H1 (cell line): ENCODE data around the gene RDH5. TPM values are rescaled to one million over a fixed set of nuclear protein-coding genes. Genes with fewer than 3 reads are reported as not detected.

Experiments
- CTCF ChIA-PET: fragments of 300-600 bp; sonication (Branson Sonifier 250); formaldehyde crosslinking; loops from one replicate; lab custom pipeline; 2021; ENCODE audit not compliant: partially characterized antibody; lab: Charles Lee
- POLR2A ChIA-PET: fragments of 300-600 bp; sonication (Branson Sonifier 250); formaldehyde crosslinking; loops from one replicate; lab custom pipeline; 2021; ENCODE audit warnings: inconsistent platforms; ENCODE audit not compliant: partially characterized antibody; lab: Charles Lee
- DNase-seq, 2 experiments: peaks; one replicate each; pipeline versions ENCODE4 v3.0.0 to v3.0.0-alpha.2; 2010 to 2022; ENCODE audit warnings: low spot score in 2 of 2, low read depth in 1 of 2, mixed read lengths in 1 of 2
- FAIRE-seq: peaks from 2 replicates; lab custom pipeline; 2011; peaks lifted over from hg19 to GRCh38; lab: Jason Lieb, UNC
- H2AFZ ChIP-seq: 2 replicates; pipeline ENCODE4 v1.8.1; 2012; ENCODE audit warnings: low read length, inconsistent platforms
- H2AK5ac ChIP-seq: 2 replicates; pipeline ENCODE4 v1.6.1; 2013; ENCODE audit warnings: low read depth, low read length
- H2BK120ac ChIP-seq: replicated peaks from 2 replicates; pipeline ENCODE3; 2013; ENCODE audit warnings: low read depth, low read length, inconsistent platforms
- H2BK12ac ChIP-seq: 2 replicates; pipeline ENCODE4 v1.6.1; 2013; ENCODE audit warnings: low read depth, low read length
- H2BK15ac ChIP-seq: 2 replicates; pipeline ENCODE4 v1.6.1; 2013; ENCODE audit warnings: low read length
- H2BK20ac ChIP-seq: 2 replicates; pipeline ENCODE4 v1.6.1; 2013; ENCODE audit warnings: low read length
- H2BK5ac ChIP-seq: 2 replicates; pipeline ENCODE4 v1.6.1; 2013; ENCODE audit warnings: low read depth, low read length
- H3K14ac ChIP-seq: 2 replicates; pipeline ENCODE4 v1.6.1; 2013; ENCODE audit warnings: inconsistent platforms; ENCODE audit not compliant: insufficient read length
- H3K18ac ChIP-seq: 2 replicates; pipeline ENCODE4 v1.6.1; 2013; ENCODE audit warnings: low read length; ENCODE audit errors: extremely low read depth
- H3K23ac ChIP-seq: 2 replicates; pipeline ENCODE4 v1.6.1; 2013; ENCODE audit warnings: inconsistent platforms; ENCODE audit not compliant: insufficient read length
- H3K23me2 ChIP-seq: 2 replicates; pipeline ENCODE4 v1.6.1; 2013; ENCODE audit warnings: low read depth, low read length
- H3K27ac ChIP-seq: 2 replicates; pipeline ENCODE4 v1.6.1; 2011; ENCODE audit warnings: low read depth, low read length, inconsistent platforms
- H3K27me3 ChIP-seq, 4 experiments: replicated peaks in 1 of 4; 1 replicate in 1 of 4; 2 replicates in 3 of 4; pipeline versions ENCODE4 v1.6.1 to v1.8.1; 2011 to 2013; ENCODE audit warnings: low read length in 3 of 4, mild to moderate bottlenecking in 3 of 4, inconsistent platforms in 2 of 4, mixed read lengths in 2 of 4, moderate library complexity in 1 of 4; ENCODE audit not compliant: control insufficient read depth in 3 of 4, insufficient read depth in 3 of 4; ENCODE audit errors: extremely low read depth in 1 of 4
- H3K36me3 ChIP-seq, 4 experiments: 2 replicates each; pipeline versions ENCODE4 v1.6.1 to v1.8.1; 2011 to 2013; ENCODE audit warnings: mild to moderate bottlenecking in 4 of 4, low read length in 3 of 4, moderate library complexity in 2 of 4, control low read depth in 1 of 4, inconsistent platforms in 1 of 4; ENCODE audit not compliant: insufficient read depth in 4 of 4, control insufficient read depth in 2 of 4
- H3K4ac ChIP-seq: replicated peaks from 2 replicates; pipeline ENCODE3; 2013; ENCODE audit warnings: low read length, low read depth, mixed read lengths, inconsistent platforms; ENCODE audit not compliant: insufficient read length
- H3K4me1 ChIP-seq, 4 experiments: replicated peaks in 1 of 4; 1 replicate in 1 of 4; 2 replicates in 3 of 4; pipeline versions ENCODE4 v1.6.1 to v1.8.1; 2011 to 2013; ENCODE audit warnings: low read length in 3 of 4, inconsistent platforms in 2 of 4, mixed read lengths in 1 of 4; ENCODE audit not compliant: insufficient read depth in 4 of 4, control insufficient read depth in 3 of 4
- H3K4me2 ChIP-seq, 2 experiments: 2 replicates each; pipeline versions ENCODE4 v1.6.1 to v1.8.1; 2011 to 2013; ENCODE audit warnings: low read depth in 2 of 2, low read length in 2 of 2, control low read depth in 1 of 2, inconsistent platforms in 1 of 2, mild to moderate bottlenecking in 1 of 2; ENCODE audit not compliant: insufficient read depth in 1 of 2
- H3K4me3 ChIP-seq, 4 experiments: fragments of 200-600, 300-600 bp in 1 of 4; sonication (generic), shearing (Covaris generic), sonication (Bioruptor Twin) in 1 of 4; 2 replicates each; pipeline versions ENCODE4 v1.5.1 to v1.8.1; 2011 to 2016; ENCODE audit warnings: low read length in 4 of 4, low read depth in 3 of 4, control low read depth in 2 of 4, inconsistent platforms in 2 of 4, mild to moderate bottlenecking in 2 of 4, mixed read lengths in 1 of 4, moderate library complexity in 1 of 4; ENCODE audit not compliant: insufficient read depth in 2 of 4; ENCODE audit errors: extremely low read depth in 1 of 4
- H3K56ac ChIP-seq: replicated peaks from 2 replicates; pipeline ENCODE3; 2013; ENCODE audit warnings: low read depth, mild to moderate bottlenecking, mixed read lengths, low read length, inconsistent platforms; ENCODE audit not compliant: insufficient read length
- H3K79me1 ChIP-seq: 2 replicates; pipeline ENCODE4 v1.6.1; 2013; ENCODE audit warnings: low read depth, low read length, control low read depth
- H3K79me2 ChIP-seq, 2 experiments: 2 replicates each; pipeline versions ENCODE4 v1.6.1 to v1.8.1; 2012 to 2013; ENCODE audit warnings: low read length in 2 of 2, mild to moderate bottlenecking in 2 of 2, inconsistent platforms in 1 of 2; ENCODE audit not compliant: insufficient read depth in 2 of 2, control insufficient read depth in 1 of 2
- H3K9ac ChIP-seq, 4 experiments: replicated peaks in 1 of 4; 1 replicate in 1 of 4; 2 replicates in 3 of 4; pipeline versions ENCODE4 v1.6.1 to v1.8.1; 2011 to 2013; ENCODE audit warnings: low read depth in 3 of 4, low read length in 3 of 4, control low read depth in 2 of 4, mild to moderate bottlenecking in 2 of 4, moderate library complexity in 2 of 4, inconsistent platforms in 1 of 4; ENCODE audit errors: extremely low read depth in 1 of 4
- H3K9me3 ChIP-seq, 2 experiments: 2 replicates each; pipeline versions ENCODE4 v1.6.1 to v1.8.1; 2012 to 2013; ENCODE audit warnings: mild to moderate bottlenecking in 2 of 2, moderate library complexity in 2 of 2, control low read depth in 1 of 2, inconsistent platforms in 1 of 2, low read depth in 1 of 2, low read length in 1 of 2, mixed read lengths in 1 of 2; ENCODE audit not compliant: insufficient read depth in 2 of 2
- H4K20me1 ChIP-seq, 2 experiments: replicated peaks in 1 of 2; 2 replicates each; pipeline versions ENCODE3 to v1.8.1; 2011 to 2013; ENCODE audit warnings: inconsistent platforms in 2 of 2, low read length in 2 of 2, mild to moderate bottlenecking in 1 of 2; ENCODE audit not compliant: insufficient read depth in 2 of 2, control insufficient read depth in 1 of 2
- H4K5ac ChIP-seq: 2 replicates; pipeline ENCODE4 v1.6.1; 2013; ENCODE audit warnings: low read length, low read depth, mixed read lengths, inconsistent platforms; ENCODE audit not compliant: insufficient read length
- H4K8ac ChIP-seq: 2 replicates; pipeline ENCODE4 v1.8.0; 2013; ENCODE audit warnings: mild to moderate bottlenecking, moderate library complexity, low read length, inconsistent platforms; ENCODE audit not compliant: insufficient read depth; ENCODE audit errors: extremely low read depth
- H4K91ac ChIP-seq: replicated peaks from 2 replicates; pipeline ENCODE3; 2013; ENCODE audit warnings: low read length, mixed read lengths, inconsistent platforms; ENCODE audit not compliant: insufficient read length
- BRCA1 ChIP-seq: IDR thresholded peaks from 2 replicates; pipeline ENCODE4 v1.6.1; 2012; ENCODE audit warnings: low read depth, low read length, improper control_type of control experiment
- CEBPB ChIP-seq: IDR thresholded peaks from 2 replicates; pipeline ENCODE4 v1.6.1; 2012; ENCODE audit warnings: low read depth, low read length
- E2F6 ChIP-seq: IDR thresholded peaks from 2 replicates; pipeline ENCODE4 v1.6.1; 2012; ENCODE audit warnings: inconsistent platforms
- EP300 ChIP-seq, 2 experiments: IDR thresholded peaks; 1 replicate in 1 of 2; 2 replicates in 1 of 2; pipeline ENCODE4 v1.6.1; 2011 to 2012; ENCODE audit warnings: low read depth in 2 of 2, low read length in 2 of 2, mild to moderate bottlenecking in 2 of 2, borderline replicate concordance in 1 of 2, inconsistent platforms in 1 of 2, moderate library complexity in 1 of 2
- HDAC6 ChIP-seq: IDR thresholded peaks from one replicate; pipeline ENCODE4 v1.7.1; 2012; ENCODE audit warnings: low read depth, mild to moderate bottlenecking, inconsistent platforms, low read length, moderate library complexity
- TAF7 ChIP-seq: optimal IDR thresholded peaks from 2 replicates; pipeline ENCODE3; 2011; ENCODE audit warnings: low read depth, mild to moderate bottlenecking, inconsistent platforms, low read length, moderate library complexity, borderline replicate concordance
- TEAD4 ChIP-seq: IDR thresholded peaks from 2 replicates; pipeline ENCODE4 v1.6.1; 2012; ENCODE audit warnings: low read depth, low read length, inconsistent platforms, mixed read lengths
- USF2 ChIP-seq: IDR thresholded peaks from 2 replicates; pipeline ENCODE4 v1.6.1; 2011; ENCODE audit warnings: low read length, improper control_type of control experiment
- WGBS, 2 experiments: shearing (Covaris generic) in 1 of 2; methylation state at CpG; one replicate each; pipeline versions ENCODE4 v1.1.6 to v1.1.7; 2013 to 2015; ENCODE audit warnings: low lambda C conversion rate in 2 of 2, mixed read lengths in 2 of 2, inconsistent platforms in 1 of 2, low coverage in 1 of 2, missing lambda C conversion rate in 1 of 2; ENCODE audit not compliant: insufficient replicate concordance in 2 of 2, insufficient coverage in 1 of 2, insufficient read length in 1 of 2; ENCODE audit errors: extremely low coverage in 1 of 2, missing lambda C conversion rate in 1 of 2; 5-methylcytosine and 5-hydroxymethylcytosine counted together
- polyA plus RNA-seq, 7 experiments: library from polyadenylated mRNA; depleted of rRNA in 3 of 7; stranded (reverse) in 5 of 7; unstranded in 2 of 7; fragments of >200 nt in 5 of 7; fragments of 200-250 nt in 2 of 7; gene quantifications; 1 replicate in 5 of 7; 2 replicates in 1 of 7; 4 replicates in 1 of 7; pipeline versions ENCODE4 v1.2.1 to v1.2.3, GENCODE V29; 2011 to 2013; ENCODE audit warnings: missing spikeins in 2 of 7, mixed read lengths in 2 of 7
- total RNA-seq: library from RNA; stranded (reverse); fragmentation: NEBNext Ultra II Directional; extraction: Animal tissue kit (Norgen Biotek cat#: 25700); gene quantifications from 2 replicates; pipeline ENCODE4 v1.2.1, GENCODE V29; 2021

RDH5 gene
- total and polyA plus RNA-seq, 2 of the 8 experiments (the other 6 are each of a cell fraction or from before 2014, with no cell fraction given): 4.2 to 6.0 TPM

- peaks cover 0 to 3% (median 0%) of the 10 kb centered on the region in 4 experiments; a peak in 4 of 7 replicates for H3K27me3 ChIP-seq
- POLR2A ChIA-PET: interaction anchor here (1.0 to 3.6 kb wide), 7 partner anchors 12 to 39 kb away, joined by 4 to 39 read pairs (median 9); partner anchors contain the start of genes BLOC1S1 and CD63
Measured at GRCh38 chr12:55704824-55705718, 15.1 kb upstream of the RDH5 start.

More at GRCh38 chr12:55704824-55705718, 15.1 kb upstream of the RDH5 start:
- Histone ChIP-seq H3K18ac (no peak overlapping the region), H3K9ac (no peak overlapping the region), H3K14ac (no peak overlapping the region), H3K56ac (no peak overlapping the region), H3K9me3 (no peaks in the 10 kb centered on the region), H2BK15ac (no peak overlapping the region), H2BK12ac (no peak overlapping the region), H2AFZ (no peak overlapping the region), H3K36me3 (peaks cover 0 to 3% (median 0%) of the 10 kb centered on the region in 4 experiments; a peak in 1 of 8 replicates), H3K27ac (no peak overlapping the region), H3K4me1 (peaks cover 0 to 25% (median 8%) of the 10 kb centered on the region in 4 experiments; a peak in 5 of 7 replicates), H2BK120ac (no peak overlapping the region), H2BK5ac (no peak overlapping the region), H3K4me2 (peak overlapping the region; percentile 91 to 100; a peak in 2 of 4 replicates)
- no peak for FAIRE-seq
- 81% methylated on average over 8 of the region's 9 CpGs; no CpG with 5 or more reads in 1 of the 2 experiments for WGBS, 2 experiments
- TF ChIP-seq CEBPB: no peak
- TF ChIP-seq TAF7: no peak
- no peak for TF ChIP-seq BRCA1
- no peak for TF ChIP-seq EP300 (IDR thresholded peaks at IDR 0.05; ENCODE audit: borderline replicate concordance in 1 of 2, low read depth in 2 of 2, low read length in 2 of 2)
- no peak for TF ChIP-seq HDAC6
- no peak for TF ChIP-seq E2F6
- no peak for TF ChIP-seq USF2
- no peak for TF ChIP-seq TEAD4
- TF ChIP-seq, all 59 proteins: peak for 0
- Histone ChIP-seq H2AK5ac (no peak overlapping the region), H4K91ac (no peak overlapping the region), H3K79me1 (peaks cover 14% of the 10 kb centered on the region; the same call in 1 of the 2 replicates), H3K79me2 (peaks cover 0 to 32% of the 10 kb centered on the region in 2 experiments; a peak in 2 of 4 replicates), H4K8ac (no peak overlapping the region; the same call in 1 of the 2 replicates), H3K4ac (no peak overlapping the region), H4K5ac (no peak overlapping the region), H3K23me2 (peaks cover 15% of the 10 kb centered on the region), H3K23ac (no peak overlapping the region), H2BK20ac (no peak overlapping the region), H4K20me1 (peaks cover 0 to 13% of the 10 kb centered on the region in 2 experiments), H3K4me3 (peak overlapping the region in 1 of 4 experiments; percentile 88; a peak in 4 of 8 replicates)
- DNase-seq: no peak
- CTCF ChIA-PET: interaction anchor here (0.7 to 5.1 kb wide), 29 partner anchors 9 to 1229 kb away, joined by 3 to 38 read pairs (median 6); partner anchors contain the start of genes BLOC1S1, CD63, MUCL1 and RDH5
